Mammary epithelial cell (primary cell): ENCODE results near the gene PPP1R16B.

Source experiments
- CTCF ChIP-seq, 2 donors: IDR thresholded peaks in 1 of 2; conservative IDR thresholded peaks in 1 of 2; 2 replicates each; pipeline ENCODE4 v1.5.1; 2011 to 2012; ENCODE audit warnings: inconsistent platforms in 2 of 2, low read length in 2 of 2, mild to moderate bottlenecking in 2 of 2, control low read depth in 1 of 2, low read depth in 1 of 2; ENCODE audit not compliant: insufficient read depth in 1 of 2; ENCODE audit errors: extremely low read depth in 1 of 2
- EZH2 ChIP-seq: IDR thresholded peaks from 2 replicates; pipeline ENCODE4 v1.6.1; 2012; ENCODE audit warnings: low read length, inconsistent platforms, borderline replicate concordance

DNA sequence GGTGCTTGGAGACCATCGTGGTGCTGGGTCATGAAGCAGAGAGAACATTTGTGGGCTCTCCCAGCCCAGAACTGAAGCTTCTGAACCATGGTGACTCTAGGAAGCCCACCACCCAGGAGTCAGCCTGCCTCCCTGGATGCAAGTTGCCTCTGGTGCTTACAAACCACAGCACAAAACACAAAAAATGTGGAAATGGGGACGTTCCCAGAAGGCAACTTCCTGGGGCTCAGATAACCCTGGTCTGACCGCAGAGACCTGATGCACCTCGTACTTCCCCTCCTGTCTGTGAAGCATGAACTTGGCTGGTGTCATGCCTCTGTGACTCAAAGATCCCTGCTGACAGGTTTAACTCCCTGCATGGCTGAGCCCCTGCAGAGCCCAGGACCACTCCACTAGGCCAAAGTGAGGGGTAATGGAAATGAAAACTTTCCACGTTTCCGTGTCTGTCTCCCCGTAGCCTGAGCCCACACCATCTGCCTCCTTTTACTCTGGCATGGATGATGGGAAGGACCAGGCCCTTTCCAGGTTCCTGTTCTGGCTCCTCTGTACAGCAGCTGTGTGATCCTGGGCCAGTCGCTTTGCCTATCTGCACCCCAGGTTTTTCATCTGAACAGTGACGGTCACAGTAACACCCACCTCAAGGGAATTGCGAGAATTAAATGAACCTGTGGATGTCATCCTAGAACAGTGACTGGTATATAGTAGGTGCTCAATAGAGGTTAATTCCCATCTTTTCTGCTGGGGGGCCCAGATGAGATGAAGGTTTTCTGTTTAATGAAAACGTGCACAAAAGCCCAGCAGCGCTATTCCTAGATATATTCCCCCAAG lies 57.7 kb downstream of the PPP1R16B start:
- TF ChIP-seq CTCF (conservative IDR thresholded peaks at IDR 0.05 in 1 of 2, IDR thresholded peaks at IDR 0.05 in 1 of 2; ENCODE audit: extremely low read depth in 1 of 2, insufficient read depth in 1 of 2, low read depth in 1 of 2, low read length in 2 of 2) (no peak), EZH2 (no peak)
